ENCODE data around the gene RBFOX2.

Gene RBFOX2

GRCh38 chr22:36008565-36008964 lies 20.1 kb downstream of the RBFOX2 start:
- Histone ChIP-seq H3K36me3 (no peaks in the 10 kb centered on the region), H3K27me3 (no peaks in the 10 kb centered on the region), H3K4me1 (peaks cover 33% of the 10 kb centered on the region), H3K9me3 (no peaks in the 10 kb centered on the region), H3K4me3 (ENCODE audit: low read depth, low read length) (no peak overlapping the region)
- TF ChIP-seq CTCF (IDR thresholded peaks at IDR 0.05; ENCODE audit: low read depth, low read length), result no peak
- no peak for DNase-seq

GRCh38 chr22:36008131-36008530 lies 20.5 kb downstream of the RBFOX2 start:
- Histone ChIP-seq H3K9me3 (no peaks in the 10 kb centered on the region), H3K4me3 (ENCODE audit: low read depth, low read length) (no peak overlapping the region), H3K36me3 (no peaks in the 10 kb centered on the region), H3K4me1 (peaks cover 33% of the 10 kb centered on the region), H3K27me3 (no peaks in the 10 kb centered on the region)
- no peak for DNase-seq
- no peak for TF ChIP-seq CTCF (IDR thresholded peaks at IDR 0.05; ENCODE audit: low read depth, low read length)

GRCh38 chr22:36003972-36004674 lies 24.5 kb downstream of the RBFOX2 start:
- Histone ChIP-seq H3K4me3 (ENCODE audit: low read depth, low read length) (no peak overlapping the region), H3K36me3 (no peaks in the 10 kb centered on the region), H3K27me3 (no peaks in the 10 kb centered on the region), H3K9me3 (no peaks in the 10 kb centered on the region), H3K4me1 (peaks cover 7% of the 10 kb centered on the region)
- no peak for DNase-seq
- TF ChIP-seq CTCF (IDR thresholded peaks at IDR 0.05; ENCODE audit: low read depth, low read length), result no peak

- Histone ChIP-seq H3K9me3 (no peaks in the 10 kb centered on the region), H3K4me3 (ENCODE audit: low read depth, low read length) (no peak overlapping the region), H3K36me3 (no peaks in the 10 kb centered on the region), H3K4me1 (no peaks in the 10 kb centered on the region; the same call in 1 of the 2 replicates), H3K27me3 (no peaks in the 10 kb centered on the region)
- no peak for TF ChIP-seq CTCF (IDR thresholded peaks at IDR 0.05; ENCODE audit: low read depth, low read length)
- DNase-seq, result no peak
Measured at GRCh38 chr22:36002718-36003260, 25.8 kb downstream of the RBFOX2 start.

GRCh38 chr22:36002084-36002483 lies 26.5 kb downstream of the RBFOX2 start:
- Histone ChIP-seq H3K4me3 (ENCODE audit: low read depth, low read length) (no peak overlapping the region), H3K36me3 (no peaks in the 10 kb centered on the region), H3K9me3 (no peaks in the 10 kb centered on the region), H3K4me1 (no peaks in the 10 kb centered on the region; the same call in 1 of the 2 replicates), H3K27me3 (no peaks in the 10 kb centered on the region)
- no peak for DNase-seq
- TF ChIP-seq CTCF (IDR thresholded peaks at IDR 0.05; ENCODE audit: low read depth, low read length), result no peak

GRCh38 chr22:35998748-35999147 lies 29.9 kb downstream of the RBFOX2 start:
- peaks cover 12% of the 10 kb centered on the region for H3K36me3 ChIP-seq
- H3K9me3 ChIP-seq, result no peaks in the 10 kb centered on the region
- no peaks in the 10 kb centered on the region for H3K27me3 ChIP-seq
- H3K4me3 ChIP-seq (ENCODE audit: low read depth, low read length), result no peak overlapping the region
- H3K4me1 ChIP-seq, result peaks cover 15% of the 10 kb centered on the region
- DNase-seq, result no peak
- TF ChIP-seq CTCF (IDR thresholded peaks at IDR 0.05; ENCODE audit: low read depth, low read length), result no peak

Data from BE2C (cell line).